AML-193 (cell line): ENCODE measurements around the gene RNF25.

Experiments
- DNase-seq, 2 experiments: peaks; one replicate each; lab custom pipeline; 2025; lab: John Stamatoyannopoulos, UW

The RNF25 gene

DNA sequence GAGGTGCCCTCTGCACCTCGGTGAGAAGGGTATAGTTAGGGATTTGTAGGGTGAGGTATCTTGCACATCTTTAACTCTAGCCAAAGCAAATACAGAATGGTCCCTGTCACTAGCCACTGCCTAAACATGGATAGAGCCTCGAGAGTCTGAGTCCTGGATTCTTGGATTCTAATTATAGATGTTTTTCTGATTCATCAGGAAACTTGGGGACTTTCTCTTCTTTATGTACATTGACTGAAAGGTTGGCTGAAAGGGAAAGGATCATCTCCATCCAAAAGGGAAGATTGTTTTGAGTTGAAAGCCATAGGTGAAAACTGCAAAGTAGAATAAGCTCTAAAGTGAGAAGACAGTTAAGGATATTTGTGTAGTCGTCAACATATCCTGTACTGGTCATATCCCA is 8.3 kb upstream of the RNF25 start:
- DNase-seq: no peak

DNA sequence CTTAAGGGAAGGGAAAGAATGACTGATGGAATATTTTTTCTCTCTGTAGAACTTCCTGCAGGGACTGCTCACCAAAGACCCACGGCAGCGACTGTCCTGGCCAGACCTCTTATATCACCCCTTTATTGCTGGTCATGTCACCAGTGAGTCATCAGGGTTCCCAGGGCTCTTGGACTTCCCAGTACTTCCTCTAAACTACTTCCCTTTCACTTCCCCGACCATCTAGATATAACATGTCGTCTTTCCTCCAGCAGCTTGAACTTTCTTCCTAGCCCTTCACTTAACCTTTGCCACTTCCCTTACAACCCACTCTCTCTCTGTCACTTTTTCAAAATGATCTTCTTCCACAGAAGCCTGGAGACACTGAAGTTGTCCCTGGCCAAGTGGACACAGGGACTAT is 7.3 kb upstream of the RNF25 start:
- DNase-seq: peak; percentile 39 to 57

DNA sequence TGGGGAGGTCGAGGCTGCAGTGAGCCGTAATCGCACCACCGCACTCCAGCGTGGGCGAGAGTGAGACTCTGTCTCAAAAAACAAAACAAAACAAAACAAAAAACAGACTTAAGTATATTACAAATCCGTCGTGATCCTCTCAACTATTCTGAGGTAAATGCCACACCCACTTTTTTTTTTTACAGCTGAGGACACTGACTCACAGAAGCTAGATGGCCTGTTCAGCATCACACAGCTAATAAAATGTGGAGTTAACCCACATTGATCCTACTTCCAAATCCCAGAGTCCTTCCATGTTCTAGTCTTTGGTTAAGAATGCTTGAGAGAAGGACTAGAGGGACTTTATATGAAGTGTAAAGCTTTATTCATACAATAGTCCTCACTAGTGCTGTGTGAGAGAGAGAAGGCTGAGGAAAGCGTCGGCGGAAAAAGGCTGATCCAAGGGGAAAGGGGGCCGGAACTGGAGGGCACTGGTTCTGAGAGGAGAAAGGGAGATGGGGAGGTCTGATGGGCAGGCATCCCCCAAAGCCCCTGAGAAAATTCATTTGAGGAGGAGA is 627 bp downstream of the RNF25 start:
- DNase-seq: no peak

DNA sequence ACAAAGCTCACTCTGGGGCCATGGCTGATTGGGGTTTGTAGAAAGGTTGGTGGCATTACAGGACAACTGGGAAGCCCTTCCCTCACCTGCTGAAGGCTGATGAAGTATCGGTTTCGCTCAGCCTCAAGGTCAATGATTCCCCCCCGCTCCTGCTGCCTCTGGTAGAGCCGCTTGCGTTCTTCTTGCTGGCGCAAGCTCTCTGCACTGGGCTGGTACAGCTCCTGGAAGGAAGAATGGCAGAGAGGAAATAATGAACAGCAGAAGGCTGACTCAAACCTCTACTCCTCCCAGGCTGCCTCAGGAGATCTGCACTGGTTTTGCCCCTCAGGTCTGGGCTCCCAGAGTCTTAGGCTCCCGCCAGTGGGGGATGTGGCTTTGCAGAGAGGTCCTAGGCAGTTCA is 7.1 kb downstream of the RNF25 start:
- DNase-seq: no peak

DNA sequence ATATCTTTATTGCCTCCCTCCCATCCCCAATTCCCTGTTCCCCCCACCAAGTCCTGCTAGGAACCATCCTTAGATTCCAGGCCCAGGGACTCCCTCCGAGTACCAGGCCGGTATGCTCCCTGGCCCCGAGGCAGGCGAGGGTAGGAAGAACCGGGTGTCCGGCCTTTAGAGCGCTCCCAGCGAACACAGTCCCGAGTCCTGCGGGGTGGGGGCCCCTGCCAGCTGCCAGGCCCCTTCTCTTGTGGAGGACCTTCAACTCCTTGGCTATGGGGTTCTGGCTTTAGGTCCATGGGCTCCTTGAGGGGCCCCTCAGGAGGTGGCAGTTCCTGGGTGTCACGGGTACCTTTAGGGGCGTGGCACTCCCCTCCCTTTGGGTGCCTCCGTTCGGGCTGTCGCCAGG is 7.9 kb downstream of the RNF25 start:
- no peak for DNase-seq

DNA sequence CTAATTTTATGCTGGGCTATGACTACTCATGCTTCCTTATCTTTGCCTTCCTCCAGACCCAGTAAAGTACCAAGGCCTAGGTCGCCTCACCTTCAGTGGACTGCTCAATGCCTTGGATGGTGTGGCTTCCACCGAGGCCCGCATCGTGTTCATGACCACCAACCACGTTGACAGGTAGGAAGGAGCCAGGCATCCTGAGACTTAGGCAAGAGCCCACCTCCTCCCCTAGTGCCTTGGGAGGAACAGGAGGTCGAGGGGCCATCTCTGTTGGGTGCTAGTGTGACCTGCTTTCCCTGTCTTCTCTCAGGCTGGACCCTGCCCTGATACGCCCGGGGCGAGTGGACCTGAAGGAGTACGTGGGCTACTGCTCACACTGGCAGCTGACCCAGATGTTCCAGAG is 9.0 kb downstream of the RNF25 start:
- no peak for DNase-seq

DNA sequence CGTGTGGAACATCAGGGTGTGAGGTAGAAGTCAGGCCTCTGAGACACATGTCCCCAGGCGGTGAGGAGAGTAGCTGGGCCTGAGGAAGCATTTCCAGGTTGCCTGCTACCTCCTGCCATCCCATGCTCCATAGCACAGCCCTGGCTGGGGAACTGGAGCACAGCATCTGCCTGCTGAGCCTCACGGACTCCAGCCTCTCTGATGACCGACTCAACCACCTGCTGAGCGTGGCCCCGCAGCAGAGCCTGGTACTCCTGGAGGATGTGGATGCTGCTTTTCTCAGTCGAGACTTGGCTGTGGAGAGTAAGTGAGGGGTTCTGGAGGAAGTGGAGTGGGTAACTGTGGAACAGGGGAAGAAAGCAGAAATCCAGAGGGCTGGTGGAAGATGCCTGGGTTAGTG is 9.4 kb downstream of the RNF25 start:
- no peak for DNase-seq

DNA sequence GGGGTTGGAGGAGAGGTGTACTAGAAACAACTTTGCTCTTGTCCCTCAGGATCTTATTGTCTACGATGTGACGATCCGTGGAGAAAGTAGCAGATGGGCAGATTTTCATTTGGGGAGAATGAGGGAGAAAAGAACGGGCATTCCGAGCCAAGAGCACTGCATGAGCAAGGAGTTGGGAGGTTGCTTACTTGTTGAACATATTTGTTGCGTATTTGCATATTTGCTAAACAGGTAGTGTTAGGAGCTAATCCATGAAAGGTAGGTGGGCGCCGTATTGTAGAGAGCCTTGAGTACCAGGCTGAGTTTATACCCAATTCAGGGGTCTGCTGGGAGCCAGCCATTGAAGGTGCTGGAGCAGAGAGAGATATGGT is 11.8 kb downstream of the RNF25 start:
- DNase-seq: peak in 1 of 2 experiments; percentile 29

DNA sequence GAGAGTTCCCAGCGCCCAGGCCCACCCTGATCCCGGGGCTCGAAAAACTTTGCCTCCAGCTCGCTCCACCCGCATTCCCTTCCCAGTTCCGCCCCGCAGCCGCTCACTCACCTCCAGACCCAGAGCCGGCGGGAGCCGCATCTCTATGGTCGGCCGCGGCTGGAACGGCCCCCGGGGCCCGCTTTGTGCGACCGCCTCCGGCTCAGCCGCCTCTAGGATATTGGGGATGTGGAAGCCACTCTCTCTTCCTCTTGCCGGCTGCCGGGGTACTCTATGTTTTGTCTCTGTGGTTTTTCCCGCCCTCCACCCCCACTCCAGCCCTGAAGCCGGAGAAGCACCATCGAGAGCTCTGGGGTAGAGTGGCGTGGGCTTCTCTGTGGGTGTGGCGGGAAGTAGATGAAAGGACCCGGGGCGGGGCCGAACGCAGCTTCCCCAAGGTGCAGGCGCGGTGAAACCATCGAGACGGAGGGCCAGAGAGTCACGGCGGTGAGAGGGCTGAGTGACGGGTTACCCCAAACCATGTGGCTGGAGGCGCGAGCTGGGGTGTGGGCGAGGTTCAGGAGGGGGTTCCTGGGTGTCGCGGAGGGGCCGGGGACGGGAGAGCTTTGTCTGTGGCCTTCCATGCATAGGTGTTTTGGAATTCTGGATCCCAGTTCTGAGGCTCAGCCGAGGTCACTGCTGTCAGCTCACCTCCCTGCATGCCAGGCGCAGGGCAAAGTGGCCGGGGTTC is 12.4 kb downstream of the RNF25 start, which contains the start of the genes BCS1L and ZNF142:
Gene BCS1L, plus strand, starts transcription at position 426 of the 730 bp plus-strand sequence. CDS start 1,305 bp downstream, outside the sequence.
Gene ZNF142, minus strand, starts transcription at position 366 of the 730 bp plus-strand sequence. CDS start 3,194 bp downstream, outside the sequence.
- peak; percentile 91 to 95 for DNase-seq

DNA sequence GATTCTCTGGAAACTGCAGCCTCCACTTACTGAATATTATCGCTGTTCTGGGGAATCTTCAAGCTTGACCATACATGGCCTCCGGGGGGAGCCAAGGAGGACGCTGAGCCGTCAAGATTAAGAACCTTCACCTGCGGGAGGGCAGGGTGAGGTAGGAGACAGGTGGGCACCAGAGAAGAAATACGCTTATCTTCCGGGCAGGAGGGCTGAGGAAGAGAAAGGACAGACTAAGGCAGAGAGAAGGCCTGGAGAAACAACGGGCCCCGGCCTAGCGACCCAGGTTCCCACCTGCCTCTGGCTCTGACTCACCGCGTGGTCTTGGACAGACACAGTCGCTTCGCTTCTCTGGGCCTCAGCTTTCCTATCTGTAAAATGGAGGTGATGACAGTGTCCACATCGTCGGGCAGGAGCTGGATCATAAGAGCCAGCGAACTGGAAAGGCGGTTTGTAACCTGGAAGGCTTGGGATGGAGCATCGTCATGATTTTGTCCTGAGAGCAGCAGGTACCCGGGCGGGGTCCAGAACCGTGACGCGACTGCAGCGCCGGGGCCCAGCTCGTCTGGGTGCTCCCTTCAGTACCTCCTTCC is 13.0 kb downstream of the RNF25 start:
- peak; percentile 39 to 42 for DNase-seq

DNA sequence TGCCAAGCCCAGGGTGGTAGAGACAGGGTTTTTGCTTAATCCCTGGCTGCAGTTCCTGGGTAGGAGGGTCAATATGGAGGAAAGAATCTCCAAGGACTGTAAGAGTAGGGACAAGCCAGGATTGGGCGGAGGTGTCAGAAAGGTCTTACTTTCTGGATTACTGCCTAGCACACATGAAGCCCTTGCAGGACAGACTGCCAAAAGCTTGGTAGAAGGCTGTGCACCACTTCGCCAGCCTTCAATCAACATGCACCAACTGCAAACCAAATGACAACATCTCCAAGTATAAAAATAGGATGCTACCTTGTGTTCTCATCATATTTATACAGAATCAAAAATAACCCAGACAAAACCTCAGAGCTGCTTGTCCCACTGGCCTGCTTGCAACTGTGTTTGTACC is 16.1 kb downstream of the RNF25 start:
- DNase-seq: no peak

DNA sequence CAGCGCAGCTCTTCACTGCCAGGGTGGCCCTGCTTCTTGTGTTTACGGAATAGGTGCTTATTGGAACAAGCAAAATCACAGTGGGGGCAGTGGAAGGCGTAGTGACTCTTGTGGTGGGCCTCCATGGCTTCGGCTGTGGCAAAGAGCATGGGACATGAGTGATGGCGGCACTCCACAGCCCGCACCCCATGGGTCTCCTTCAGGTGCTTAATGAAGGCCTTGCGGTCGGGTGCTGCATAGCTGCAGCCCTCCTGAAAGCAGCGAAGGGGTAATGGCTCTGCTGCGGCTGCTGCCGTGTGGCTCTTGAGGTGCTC is 23.1 kb downstream of the RNF25 start:
- no peak for DNase-seq

DNA sequence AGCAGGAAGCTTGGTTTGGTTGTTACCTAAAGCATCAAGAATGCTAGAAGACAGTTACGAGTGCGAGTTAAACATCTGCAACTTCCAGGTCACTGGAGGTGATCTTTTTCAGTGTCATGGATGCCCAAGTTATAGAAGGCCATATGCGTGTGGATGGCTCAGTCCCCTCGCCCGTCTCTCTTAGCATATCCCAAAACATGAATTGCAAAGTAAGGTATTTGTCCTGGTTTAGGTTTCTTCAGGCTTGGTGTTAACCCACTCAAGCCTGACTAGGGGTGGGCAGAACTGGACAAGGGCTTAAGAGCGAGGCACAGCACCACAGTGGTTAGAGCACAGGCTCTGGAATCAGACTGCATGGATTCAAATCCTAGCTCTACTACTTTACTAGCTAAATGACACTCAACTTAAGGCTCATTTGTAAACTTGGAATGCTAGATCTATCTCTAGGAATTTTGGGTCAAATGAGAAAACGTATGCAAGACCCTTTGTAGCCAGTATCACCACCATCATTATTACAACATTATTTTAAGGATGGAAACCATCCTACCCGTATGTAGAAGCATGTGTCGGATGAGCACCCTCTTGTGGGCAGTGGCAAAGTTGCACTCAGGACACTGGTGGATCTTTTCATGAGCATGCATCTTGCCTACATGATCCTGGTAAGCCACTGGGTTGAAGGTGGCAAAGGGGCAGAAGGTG is 23.6 kb downstream of the RNF25 start:
- peak; percentile 49 to 51 for DNase-seq

DNA sequence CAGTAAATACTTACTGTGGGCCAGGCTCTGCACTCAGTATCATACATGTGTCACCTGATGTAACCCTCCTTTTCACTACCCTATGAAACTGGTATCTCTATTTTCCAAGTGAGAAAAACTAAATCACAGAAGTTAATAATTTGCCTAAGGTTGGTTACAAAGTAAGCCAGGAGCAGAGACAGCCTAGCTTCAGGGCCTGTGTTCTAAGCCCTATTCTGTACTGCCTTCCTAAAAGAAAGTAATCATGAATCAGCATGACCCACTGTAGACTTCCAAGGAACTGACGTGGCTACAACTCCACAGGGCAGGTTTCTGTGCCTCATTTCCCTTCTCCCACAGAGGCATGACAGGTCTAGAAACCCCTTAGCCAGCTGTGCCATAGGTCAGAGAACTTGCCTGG is 26.7 kb downstream of the RNF25 start:
- DNase-seq: no peak

DNA sequence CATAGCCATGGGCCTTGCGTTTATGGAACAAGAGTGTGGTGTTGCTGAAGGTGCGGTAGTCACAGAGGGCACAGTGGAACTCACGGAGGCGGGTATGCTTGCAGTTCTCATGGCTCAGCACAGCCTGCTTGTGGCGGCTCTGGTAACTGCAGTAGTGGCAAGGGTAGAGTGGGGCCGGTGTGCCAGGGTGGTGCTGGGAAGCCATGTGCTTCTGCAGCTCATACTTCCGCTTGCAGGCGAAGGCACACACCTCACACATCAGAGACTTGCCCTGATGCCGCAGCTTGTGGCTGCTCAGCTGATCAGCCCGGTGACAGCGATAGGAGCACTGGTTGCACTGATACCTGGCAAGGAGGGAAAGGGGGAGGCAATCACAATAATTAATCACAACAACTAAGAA is 27.1 kb downstream of the RNF25 start:
- DNase-seq: no peak

DNA sequence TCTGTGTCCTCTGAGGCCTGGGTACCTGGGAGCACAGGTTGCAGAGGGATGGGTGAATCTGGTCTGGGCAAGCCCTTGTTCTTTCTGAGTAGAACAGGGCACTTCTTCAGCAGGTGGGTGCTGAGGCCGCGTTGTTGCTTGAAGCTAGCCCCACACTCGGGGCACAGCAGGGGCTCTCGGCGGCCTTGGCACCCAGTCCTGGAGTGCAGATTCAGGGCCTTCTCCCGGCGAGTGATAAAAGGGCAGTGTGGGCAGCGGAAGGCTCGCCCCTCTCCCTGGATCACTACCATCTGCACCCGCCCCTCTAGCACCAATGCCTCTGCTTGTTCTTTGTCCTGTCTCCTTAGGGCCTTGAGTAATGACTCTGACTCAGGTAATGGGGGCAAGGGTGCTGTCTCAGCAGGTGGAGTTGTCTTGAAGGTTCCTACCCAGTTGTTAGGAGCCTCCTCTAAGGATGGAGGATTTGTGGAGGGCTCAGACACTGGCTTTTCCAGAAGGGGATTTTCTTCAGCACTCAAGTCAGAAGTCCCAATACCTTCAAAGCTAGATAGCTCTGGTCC is 28.0 kb downstream of the RNF25 start:
- no peak for DNase-seq

DNA sequence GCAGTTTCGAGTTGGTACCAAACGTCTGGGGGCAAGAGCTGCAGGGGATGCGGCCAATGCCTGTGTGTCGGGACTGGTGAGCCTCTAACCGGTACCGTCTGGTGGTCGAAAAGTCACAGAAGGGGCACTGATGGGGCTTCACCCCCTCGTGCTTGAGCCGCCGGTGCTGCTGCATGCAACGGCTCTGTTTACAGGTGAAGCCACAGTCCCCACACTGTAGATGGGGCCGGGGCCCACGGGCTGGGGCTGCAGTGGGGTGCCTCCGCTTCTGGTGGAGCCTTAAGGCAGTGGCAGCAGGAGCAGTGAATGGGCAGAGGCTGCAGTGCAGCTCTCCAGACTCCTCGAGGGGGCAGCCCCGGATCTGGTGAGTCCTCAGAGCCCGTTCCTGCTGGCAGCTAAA is 29.0 kb downstream of the RNF25 start:
- no peak for DNase-seq

DNA sequence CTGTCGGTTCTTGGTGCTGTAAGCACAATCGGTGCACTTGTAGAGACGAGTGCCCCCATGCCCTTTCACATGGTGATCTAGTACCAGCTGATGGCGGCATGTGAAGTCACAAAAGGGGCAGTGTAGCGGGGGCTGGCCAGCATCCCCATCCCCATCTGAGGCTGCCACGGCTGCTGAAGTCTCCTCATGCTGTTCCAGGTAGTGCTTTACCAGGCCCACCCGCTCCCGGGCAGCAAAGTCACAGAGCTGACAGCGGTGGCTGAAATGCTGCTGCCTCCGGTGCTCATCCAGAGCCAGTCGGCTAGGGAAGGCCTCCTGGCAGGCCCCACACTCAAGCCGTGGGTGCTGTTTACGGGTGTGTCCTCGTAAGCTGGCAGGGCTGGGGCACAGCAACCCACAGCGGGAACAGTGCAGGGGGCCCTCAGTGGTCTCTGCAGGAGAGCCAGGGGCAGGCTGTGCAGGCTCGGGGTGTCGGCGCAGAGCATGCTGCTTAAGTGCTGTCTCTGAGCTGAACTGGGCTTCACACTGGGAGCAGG is 29.6 kb downstream of the RNF25 start:
- no peak for DNase-seq

DNA sequence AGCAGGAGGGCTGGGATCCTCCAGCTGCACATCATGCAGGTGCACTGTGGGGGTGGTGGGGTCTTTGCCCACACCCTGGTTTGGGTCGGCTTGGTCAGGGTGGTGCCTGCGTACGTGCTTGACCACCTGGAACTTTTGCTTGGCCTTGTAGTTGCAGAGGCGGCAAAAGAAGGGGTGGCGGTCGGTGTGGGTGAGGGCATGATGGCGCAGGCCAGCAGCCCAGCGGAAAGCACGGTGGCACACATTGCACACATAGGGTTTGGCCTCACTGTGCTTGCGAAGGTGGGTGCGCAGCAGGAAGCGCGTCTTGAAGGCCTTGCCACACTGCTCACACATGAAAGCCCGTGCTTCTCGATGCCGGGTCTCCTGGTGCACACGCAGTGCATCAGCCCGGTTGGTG is 33.4 kb downstream of the RNF25 start:
- DNase-seq: no peak

DNA sequence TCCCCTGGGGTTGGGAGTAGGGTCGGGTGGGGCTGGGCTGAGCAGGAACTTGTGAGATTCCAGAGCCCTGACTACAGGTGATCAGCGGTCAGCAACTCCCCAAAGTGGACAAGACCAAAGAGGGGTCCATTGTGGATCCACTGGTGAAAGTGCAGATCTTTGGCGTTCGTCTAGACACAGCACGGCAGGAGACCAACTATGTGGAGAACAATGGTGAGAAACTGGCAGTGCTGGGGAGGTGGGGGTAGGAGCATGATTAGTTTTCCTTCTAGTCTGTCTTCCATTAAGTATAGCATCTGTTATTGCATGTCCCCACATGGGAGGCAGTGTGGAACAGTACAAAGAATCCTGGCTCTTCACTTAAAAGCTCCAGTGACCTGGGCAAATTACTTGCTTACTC is 36.1 kb downstream of the RNF25 start:
- DNase-seq: no peak

DNA sequence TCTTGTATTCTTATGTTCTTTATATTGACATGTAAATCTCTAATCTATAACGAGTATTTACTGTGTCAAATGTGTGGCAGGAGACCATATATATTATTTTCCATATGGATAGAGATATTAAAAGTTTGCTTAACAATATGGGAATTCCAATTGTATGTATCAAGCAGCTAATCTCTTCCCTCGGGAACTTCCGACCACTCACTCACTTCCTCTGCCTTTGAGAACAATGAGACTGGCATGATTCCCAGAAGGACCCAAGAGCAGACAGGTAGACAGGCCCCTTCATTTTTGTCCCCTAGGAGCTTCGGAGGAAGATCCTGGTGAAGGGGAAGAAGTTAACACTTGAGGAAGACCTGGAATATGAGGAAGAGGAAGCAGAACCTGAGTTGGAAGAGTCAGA is 40.0 kb downstream of the RNF25 start:
- DNase-seq: no peak

DNA sequence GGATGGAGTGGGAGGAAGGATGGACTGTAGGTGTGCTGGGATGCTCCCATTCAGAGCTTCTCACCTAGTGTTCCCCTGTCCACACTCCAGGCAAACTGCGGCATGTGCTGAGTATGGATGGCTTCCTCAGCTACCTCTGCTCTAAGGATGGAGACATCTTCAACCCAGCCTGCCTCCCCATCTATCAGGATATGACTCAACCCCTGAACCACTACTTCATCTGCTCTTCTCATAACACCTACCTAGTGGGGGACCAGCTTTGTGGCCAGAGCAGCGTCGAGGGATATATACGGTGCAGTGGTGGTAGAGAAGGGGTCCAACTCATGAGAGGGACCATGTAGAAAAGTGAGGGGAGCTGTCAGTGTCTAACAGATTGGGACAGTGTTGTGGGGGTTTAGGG is 43.9 kb downstream of the RNF25 start:
- DNase-seq: no peak

DNA sequence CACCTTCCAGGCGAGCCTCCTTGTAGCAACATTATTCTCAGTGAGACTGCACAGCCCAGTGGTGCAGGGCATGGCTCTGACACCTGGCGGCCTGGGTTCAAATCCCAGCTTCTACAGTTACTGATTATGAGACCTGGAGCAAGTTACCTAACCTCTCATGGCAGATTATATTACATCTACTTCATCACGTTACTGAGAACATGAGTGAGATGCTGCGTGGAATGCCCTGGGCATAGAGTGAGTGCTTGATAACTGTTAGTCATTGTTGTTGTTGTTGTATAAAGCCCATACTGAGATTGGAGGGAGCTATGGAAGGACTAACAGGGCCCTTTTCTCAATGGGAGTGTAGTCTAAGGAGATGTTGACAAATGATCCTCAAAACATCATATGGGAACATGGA is 45.4 kb downstream of the RNF25 start:
- DNase-seq: no peak
